OCI-LY1 (cell line): Measurements from ENCODE around the gene SMIM7.

Source experiments
- EZH2 ChIP-seq: fragments of 200-600 bp; sonication (generic), shearing (Covaris generic); IDR thresholded peaks from 2 replicates; pipeline ENCODE4 v1.8.0; 2017; ENCODE audit warnings: borderline replicate concordance, mixed run types, mild to moderate bottlenecking, antibody characterized with exemption, low read length, moderate library complexity, mixed read lengths
- TF ChIP-seq, protein P1 (sequence below): fragments of 200-600 bp; sonication (generic), shearing (Covaris generic); IDR thresholded peaks from 2 replicates; pipeline ENCODE4 v1.5.1; 2017; ENCODE audit warnings: mild to moderate bottlenecking, antibody characterized with exemption, low read length, moderate library complexity, mixed read lengths

DNA sequence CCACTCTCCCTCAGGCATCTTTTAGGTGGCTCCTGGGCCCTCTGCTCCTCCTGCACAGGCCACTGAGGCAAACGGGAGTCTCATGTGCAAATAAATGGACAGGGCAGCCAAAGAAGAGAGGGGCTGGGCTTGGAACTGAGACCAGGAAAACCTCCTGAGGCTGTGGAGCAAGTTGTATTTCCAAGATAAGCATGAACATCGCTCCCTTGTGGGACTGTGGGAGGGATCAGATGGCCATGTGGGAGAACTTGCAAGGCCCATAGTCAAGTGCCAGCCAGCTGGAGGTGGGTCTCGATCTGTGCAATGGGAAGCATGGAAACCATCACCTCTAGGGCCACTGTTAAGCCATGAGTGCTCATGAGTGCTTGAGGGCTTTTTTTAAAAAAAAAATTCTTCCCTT is 56.9 kb downstream of the SMIM7 start:
- TF ChIP-seq EZH2, result no peak
- TF ChIP-seq, protein P1, sequence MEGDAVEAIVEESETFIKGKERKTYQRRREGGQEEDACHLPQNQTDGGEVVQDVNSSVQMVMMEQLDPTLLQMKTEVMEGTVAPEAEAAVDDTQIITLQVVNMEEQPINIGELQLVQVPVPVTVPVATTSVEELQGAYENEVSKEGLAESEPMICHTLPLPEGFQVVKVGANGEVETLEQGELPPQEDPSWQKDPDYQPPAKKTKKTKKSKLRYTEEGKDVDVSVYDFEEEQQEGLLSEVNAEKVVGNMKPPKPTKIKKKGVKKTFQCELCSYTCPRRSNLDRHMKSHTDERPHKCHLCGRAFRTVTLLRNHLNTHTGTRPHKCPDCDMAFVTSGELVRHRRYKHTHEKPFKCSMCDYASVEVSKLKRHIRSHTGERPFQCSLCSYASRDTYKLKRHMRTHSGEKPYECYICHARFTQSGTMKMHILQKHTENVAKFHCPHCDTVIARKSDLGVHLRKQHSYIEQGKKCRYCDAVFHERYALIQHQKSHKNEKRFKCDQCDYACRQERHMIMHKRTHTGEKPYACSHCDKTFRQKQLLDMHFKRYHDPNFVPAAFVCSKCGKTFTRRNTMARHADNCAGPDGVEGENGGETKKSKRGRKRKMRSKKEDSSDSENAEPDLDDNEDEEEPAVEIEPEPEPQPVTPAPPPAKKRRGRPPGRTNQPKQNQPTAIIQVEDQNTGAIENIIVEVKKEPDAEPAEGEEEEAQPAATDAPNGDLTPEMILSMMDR, result no peak
